GM12874 (cell line): ENCODE data around the gene RNF213.

Source experiments
- TF ChIP-seq, protein P1 (sequence below): IDR thresholded peaks from 2 replicates; pipeline ENCODE4 v1.5.1; 2011; ENCODE audit warnings: low read depth, mild to moderate bottlenecking, control low read depth, low read length, moderate library complexity; ENCODE audit not compliant: insufficient read depth

The RNF213 gene

DNA sequence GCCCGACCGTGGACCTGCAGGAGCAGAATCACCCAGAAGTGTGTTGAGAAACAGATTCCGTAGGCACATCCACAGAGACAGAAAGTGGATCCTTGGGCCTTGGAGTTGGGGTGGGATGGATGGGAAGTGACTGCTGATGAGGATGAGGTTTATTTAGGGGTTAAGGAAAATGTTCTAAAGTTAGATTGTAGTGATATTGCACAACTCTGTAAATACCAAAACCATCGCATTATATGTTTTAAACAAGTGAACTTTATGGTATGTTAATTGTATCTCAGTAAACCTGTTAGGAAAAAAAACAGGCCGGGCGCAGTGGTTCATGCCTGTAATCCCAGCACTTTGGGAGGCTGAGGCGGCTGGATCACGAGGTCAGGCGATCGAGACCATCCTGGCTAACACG, 157.9 kb downstream of the RNF213 start:
- TF ChIP-seq, protein P1, sequence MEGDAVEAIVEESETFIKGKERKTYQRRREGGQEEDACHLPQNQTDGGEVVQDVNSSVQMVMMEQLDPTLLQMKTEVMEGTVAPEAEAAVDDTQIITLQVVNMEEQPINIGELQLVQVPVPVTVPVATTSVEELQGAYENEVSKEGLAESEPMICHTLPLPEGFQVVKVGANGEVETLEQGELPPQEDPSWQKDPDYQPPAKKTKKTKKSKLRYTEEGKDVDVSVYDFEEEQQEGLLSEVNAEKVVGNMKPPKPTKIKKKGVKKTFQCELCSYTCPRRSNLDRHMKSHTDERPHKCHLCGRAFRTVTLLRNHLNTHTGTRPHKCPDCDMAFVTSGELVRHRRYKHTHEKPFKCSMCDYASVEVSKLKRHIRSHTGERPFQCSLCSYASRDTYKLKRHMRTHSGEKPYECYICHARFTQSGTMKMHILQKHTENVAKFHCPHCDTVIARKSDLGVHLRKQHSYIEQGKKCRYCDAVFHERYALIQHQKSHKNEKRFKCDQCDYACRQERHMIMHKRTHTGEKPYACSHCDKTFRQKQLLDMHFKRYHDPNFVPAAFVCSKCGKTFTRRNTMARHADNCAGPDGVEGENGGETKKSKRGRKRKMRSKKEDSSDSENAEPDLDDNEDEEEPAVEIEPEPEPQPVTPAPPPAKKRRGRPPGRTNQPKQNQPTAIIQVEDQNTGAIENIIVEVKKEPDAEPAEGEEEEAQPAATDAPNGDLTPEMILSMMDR: no peak

DNA sequence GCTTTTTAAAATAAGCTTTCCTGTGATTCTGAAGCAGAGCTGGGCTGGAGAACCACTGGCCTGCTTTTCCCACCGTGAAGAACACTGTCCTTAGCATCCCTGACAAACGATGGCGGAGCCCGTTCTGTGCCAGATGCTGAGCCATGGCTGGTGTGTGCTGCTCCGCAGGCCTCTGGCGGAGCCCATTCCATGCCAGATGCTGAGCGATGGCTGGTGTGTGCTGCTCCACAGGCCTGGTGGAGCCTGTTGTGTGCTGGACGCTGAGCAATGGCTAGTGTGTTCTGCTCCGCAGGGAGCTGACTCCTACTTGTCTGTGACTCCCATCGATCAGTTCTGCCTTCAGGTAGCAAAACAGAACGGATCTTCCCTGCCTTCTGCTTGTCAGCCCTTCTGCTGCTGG, 158.6 kb downstream of the RNF213 start:
- TF ChIP-seq, protein P1: no peak

DNA sequence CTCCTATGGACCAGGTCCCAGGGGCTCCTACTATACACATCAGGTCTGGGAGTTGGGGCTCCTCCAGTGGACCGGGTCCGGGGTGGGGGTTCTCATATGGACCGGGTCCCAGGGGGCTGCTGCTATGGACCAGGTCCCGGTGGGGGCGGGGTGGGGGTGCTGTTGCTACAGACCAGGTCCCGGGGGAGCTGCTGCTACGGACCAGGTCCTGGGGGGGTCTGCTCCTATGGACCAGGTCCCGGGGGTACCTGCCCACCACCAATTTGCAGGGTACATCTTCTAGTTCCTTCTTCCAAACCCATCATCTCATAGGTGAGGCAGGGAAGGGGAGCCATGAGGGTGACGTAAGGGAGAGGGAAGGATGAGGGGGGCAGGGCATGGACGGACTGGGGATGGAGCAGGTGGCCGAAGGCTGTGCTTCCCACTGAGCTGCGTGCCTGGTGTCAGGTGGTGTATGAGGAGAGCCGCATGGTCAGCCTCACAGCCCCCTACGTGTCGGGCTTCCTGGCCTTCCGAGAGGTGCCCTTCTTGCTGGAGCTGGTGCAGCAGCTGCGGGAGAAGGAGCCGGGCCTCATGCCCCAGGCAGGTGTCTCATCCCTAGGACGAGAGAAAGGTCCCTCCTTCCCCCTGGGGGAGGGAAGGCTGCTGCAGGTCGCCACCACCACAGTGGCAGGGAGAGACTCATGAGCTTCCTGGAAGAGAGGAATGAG, 160.9 kb downstream of the RNF213 start:
- TF ChIP-seq, protein P1: no peak

DNA sequence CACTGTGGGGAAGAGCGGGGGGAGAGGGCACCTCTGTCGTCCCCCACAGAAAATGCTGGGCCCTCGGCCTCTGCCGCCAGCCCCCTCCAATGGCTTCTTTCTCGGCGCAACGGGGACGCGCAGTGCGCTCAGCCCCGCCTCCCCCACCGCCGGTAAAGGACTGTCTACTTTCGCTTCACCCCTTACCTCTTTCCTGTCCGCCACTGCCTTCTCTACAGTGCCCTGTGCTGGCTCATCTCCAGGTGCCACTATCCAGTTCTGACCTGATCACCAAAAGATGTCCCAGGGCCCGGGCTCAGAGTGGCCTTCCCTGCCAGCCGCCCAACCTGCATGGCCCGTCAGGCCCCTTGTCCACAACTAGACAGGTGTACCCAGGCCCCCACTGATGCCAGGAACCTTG, 161.6 kb downstream of the RNF213 start:
- TF ChIP-seq, protein P1: no peak

- TF ChIP-seq, protein P1: no peak
Observed at GRCh38 chr17:80422981-80423380, 162.3 kb downstream of the RNF213 start.

- TF ChIP-seq, protein P1: no peak
Observed at GRCh38 chr17:80423536-80424225, 163.0 kb downstream of the RNF213 start.

GRCh38 chr17:80424261-80424660, 163.6 kb downstream of the RNF213 start:
- TF ChIP-seq, protein P1: no peak
